ENCODE measurements around the gene RAMP2. TPM values are rescaled to one million over a fixed set of nuclear protein-coding genes. Genes with fewer than 3 reads are reported as not detected.

Gene RAMP2
- total RNA-seq, 1 experiment from 2014 or later, result 10.9 TPM

DNA sequence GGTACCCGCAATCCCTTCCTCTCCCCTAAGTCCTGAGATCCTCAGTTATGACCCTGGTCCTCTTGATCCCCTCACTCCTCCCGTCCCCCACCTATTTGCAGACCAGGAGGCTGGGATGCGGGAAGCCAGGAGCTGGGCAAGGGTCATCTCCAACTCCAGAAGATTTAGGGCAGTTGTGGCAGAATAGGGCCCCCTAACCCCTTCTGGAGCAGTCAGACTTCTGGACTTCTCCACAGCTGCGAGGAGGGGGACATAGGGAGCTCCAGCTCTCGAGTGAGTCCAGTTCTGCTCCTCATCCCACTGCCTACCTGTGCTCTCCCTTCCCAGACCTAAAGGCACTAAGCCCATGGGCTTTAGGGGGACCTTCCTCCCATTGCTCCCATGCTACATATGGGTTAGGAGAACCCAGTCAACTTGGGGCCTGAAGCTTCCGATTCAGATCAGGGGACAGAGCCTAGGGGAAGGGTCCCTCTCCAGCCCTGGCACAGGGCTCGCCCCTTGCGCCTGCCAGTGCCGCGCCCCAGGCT lies 20.7 kb downstream of the RAMP2 start (continued):
- TF ChIP-seq, protein P1, sequence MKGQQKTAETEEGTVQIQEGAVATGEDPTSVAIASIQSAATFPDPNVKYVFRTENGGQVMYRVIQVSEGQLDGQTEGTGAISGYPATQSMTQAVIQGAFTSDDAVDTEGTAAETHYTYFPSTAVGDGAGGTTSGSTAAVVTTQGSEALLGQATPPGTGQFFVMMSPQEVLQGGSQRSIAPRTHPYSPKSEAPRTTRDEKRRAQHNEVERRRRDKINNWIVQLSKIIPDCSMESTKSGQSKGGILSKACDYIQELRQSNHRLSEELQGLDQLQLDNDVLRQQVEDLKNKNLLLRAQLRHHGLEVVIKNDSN (CRISPR knock-in tag; IDR thresholded peaks at IDR 0.05), result no peak
- TF ChIP-seq, protein P2, sequence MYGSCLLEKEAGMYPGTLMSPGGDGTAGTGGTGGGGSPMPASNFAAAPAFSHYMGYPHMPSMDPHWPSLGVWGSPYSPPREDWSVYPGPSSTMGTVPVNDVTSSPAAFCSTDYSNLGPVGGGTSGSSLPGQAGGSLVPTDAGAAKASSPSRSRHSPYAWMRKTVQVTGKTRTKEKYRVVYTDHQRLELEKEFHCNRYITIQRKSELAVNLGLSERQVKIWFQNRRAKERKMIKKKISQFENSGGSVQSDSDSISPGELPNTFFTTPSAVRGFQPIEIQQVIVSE (CRISPR knock-in tag; IDR thresholded peaks at IDR 0.05; ENCODE audit: borderline replicate concordance), result no peak
- TF ChIP-seq, protein P3, sequence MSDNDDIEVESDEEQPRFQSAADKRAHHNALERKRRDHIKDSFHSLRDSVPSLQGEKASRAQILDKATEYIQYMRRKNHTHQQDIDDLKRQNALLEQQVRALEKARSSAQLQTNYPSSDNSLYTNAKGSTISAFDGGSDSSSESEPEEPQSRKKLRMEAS (CRISPR knock-in tag; IDR thresholded peaks at IDR 0.05), result no peak
- TF ChIP-seq, protein P4, sequence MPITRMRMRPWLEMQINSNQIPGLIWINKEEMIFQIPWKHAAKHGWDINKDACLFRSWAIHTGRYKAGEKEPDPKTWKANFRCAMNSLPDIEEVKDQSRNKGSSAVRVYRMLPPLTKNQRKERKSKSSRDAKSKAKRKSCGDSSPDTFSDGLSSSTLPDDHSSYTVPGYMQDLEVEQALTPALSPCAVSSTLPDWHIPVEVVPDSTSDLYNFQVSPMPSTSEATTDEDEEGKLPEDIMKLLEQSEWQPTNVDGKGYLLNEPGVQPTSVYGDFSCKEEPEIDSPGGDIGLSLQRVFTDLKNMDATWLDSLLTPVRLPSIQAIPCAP (CRISPR knock-in tag; IDR thresholded peaks at IDR 0.05), result no peak
- TF ChIP-seq, protein P5, sequence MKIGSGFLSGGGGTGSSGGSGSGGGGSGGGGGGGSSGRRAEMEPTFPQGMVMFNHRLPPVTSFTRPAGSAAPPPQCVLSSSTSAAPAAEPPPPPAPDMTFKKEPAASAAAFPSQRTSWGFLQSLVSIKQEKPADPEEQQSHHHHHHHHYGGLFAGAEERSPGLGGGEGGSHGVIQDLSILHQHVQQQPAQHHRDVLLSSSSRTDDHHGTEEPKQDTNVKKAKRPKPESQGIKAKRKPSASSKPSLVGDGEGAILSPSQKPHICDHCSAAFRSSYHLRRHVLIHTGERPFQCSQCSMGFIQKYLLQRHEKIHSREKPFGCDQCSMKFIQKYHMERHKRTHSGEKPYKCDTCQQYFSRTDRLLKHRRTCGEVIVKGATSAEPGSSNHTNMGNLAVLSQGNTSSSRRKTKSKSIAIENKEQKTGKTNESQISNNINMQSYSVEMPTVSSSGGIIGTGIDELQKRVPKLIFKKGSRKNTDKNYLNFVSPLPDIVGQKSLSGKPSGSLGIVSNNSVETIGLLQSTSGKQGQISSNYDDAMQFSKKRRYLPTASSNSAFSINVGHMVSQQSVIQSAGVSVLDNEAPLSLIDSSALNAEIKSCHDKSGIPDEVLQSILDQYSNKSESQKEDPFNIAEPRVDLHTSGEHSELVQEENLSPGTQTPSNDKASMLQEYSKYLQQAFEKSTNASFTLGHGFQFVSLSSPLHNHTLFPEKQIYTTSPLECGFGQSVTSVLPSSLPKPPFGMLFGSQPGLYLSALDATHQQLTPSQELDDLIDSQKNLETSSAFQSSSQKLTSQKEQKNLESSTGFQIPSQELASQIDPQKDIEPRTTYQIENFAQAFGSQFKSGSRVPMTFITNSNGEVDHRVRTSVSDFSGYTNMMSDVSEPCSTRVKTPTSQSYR (CRISPR knock-in tag; IDR thresholded peaks at IDR 0.05), result no peak
- TF ChIP-seq TEAD4 (CRISPR knock-in tag; IDR thresholded peaks at IDR 0.05), result no peak

DNA sequence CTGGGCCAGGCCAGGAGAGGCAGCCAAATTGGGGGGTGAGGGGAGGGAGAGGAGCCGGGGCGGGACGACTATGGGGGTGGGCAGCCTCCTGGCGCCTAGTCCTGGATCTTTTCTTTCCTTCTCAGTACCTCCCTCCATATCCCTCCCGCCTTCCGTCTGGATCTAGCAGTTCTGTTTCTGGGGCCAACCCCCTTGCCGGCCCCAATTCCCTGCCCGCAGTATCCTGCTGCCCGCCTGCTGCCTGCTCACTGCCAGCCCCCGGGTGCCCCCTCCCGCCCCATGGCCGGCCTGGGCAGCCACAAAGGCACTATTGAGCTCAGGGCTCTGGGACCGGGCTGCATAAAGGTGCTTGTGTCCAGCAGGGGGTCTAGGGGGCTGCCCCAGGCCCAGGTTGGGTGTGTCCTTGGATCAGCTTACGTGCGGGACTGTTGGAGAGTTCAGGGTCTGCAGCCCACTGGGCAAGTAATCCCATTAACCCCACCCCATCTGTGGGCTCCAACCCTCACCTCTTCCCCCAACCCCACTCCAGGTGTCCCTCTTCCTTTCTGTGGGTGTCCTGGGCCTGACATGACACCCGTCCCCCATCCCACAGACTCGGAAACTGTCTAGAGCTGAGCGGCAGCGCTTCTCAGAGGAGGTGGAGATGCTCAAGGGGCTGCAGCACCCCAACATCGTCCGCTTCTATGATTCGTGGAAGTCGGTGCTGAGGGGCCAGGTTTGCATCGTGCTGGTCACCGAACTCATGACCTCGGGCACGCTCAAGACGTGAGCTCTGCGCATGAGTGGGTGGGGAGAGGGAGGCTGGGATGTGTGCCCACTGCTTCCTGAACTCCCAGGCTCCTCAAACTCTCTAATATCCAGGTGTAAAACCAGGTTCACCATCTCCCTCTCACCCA lies 21.4 kb downstream of the RAMP2 start:
- ChIA-PET POLR2A (no interaction called here), CTCF (interaction anchor here (0.6 to 4.5 kb wide), 3 partner anchors 19 to 1209 kb away, joined by 3 to 39 read pairs (median 6); partner anchors contain the start of gene BECN1)
- ATAC-seq (no peak), DNase-seq (ENCODE audit: low spot score) (no peak)
- H3K27me3 Mint-ChIP-seq (ENCODE audit: low read depth), result peaks cover 50% of the 10 kb centered on the region
- H3K9me3 Mint-ChIP-seq, result no peaks in the 10 kb centered on the region
- H3K4me3 Mint-ChIP-seq, result no peak overlapping the region
- H3K27ac Mint-ChIP-seq, result no peak overlapping the region
- TF ChIP-seq, protein P6, sequence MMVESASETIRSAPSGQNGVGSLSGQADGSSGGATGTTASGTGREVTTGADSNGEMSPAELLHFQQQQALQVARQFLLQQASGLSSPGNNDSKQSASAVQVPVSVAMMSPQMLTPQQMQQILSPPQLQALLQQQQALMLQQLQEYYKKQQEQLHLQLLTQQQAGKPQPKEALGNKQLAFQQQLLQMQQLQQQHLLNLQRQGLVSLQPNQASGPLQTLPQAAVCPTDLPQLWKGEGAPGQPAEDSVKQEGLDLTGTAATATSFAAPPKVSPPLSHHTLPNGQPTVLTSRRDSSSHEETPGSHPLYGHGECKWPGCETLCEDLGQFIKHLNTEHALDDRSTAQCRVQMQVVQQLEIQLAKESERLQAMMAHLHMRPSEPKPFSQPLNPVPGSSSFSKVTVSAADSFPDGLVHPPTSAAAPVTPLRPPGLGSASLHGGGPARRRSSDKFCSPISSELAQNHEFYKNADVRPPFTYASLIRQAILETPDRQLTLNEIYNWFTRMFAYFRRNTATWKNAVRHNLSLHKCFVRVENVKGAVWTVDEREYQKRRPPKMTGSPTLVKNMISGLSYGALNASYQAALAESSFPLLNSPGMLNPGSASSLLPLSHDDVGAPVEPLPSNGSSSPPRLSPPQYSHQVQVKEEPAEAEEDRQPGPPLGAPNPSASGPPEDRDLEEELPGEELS (CRISPR knock-in tag; IDR thresholded peaks at IDR 0.05), result no peak
- no peak for TF ChIP-seq CREM (CRISPR knock-in tag; IDR thresholded peaks at IDR 0.05)
- no peak for TF ChIP-seq FOXK1 (CRISPR knock-in tag; IDR thresholded peaks at IDR 0.05)
- TF ChIP-seq NFYB (CRISPR knock-in tag; conservative IDR thresholded peaks at IDR 0.05; ENCODE audit: low read depth), result no peak
- no peak for TF ChIP-seq HMGA2 (CRISPR knock-in tag; IDR thresholded peaks at IDR 0.05)
- TF ChIP-seq FOXJ3 (CRISPR knock-in tag; IDR thresholded peaks at IDR 0.05; ENCODE audit: borderline replicate concordance), result no peak
- TF ChIP-seq PRRX2 (CRISPR knock-in tag; IDR thresholded peaks at IDR 0.05), result no peak
- TF ChIP-seq, protein P5 (CRISPR knock-in tag; IDR thresholded peaks at IDR 0.05), result no peak
- TF ChIP-seq SMAD3 (CRISPR knock-in tag; IDR thresholded peaks at IDR 0.05; ENCODE audit: borderline replicate concordance), result no peak
- TF ChIP-seq, protein P7, sequence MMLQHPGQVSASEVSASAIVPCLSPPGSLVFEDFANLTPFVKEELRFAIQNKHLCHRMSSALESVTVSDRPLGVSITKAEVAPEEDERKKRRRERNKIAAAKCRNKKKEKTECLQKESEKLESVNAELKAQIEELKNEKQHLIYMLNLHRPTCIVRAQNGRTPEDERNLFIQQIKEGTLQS (CRISPR knock-in tag; conservative IDR thresholded peaks at IDR 0.05), result no peak
- TF ChIP-seq ZNF671 (CRISPR knock-in tag; IDR thresholded peaks at IDR 0.05), result no peak
- TF ChIP-seq, protein P8, sequence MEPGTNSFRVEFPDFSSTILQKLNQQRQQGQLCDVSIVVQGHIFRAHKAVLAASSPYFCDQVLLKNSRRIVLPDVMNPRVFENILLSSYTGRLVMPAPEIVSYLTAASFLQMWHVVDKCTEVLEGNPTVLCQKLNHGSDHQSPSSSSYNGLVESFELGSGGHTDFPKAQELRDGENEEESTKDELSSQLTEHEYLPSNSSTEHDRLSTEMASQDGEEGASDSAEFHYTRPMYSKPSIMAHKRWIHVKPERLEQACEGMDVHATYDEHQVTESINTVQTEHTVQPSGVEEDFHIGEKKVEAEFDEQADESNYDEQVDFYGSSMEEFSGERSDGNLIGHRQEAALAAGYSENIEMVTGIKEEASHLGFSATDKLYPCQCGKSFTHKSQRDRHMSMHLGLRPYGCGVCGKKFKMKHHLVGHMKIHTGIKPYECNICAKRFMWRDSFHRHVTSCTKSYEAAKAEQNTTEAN (CRISPR knock-in tag; IDR thresholded peaks at IDR 0.05), result no peak
- TF ChIP-seq TP53 (CRISPR knock-in tag; IDR thresholded peaks at IDR 0.05), result no peak
- TF ChIP-seq, protein P4 (CRISPR knock-in tag; IDR thresholded peaks at IDR 0.05), result no peak
- TF ChIP-seq ZNF416 (CRISPR knock-in tag; IDR thresholded peaks at IDR 0.05), result no peak
- no peak for TF ChIP-seq KAT7 (CRISPR knock-in tag; IDR thresholded peaks at IDR 0.05; ENCODE audit: borderline replicate concordance)
- H3K36me3 Mint-ChIP-seq, result peaks cover 10% of the 10 kb centered on the region
- H3K4me1 Mint-ChIP-seq, result peaks cover 20% of the 10 kb centered on the region
